ENCODE results near the gene UGT2B15.

The UGT2B15 gene

DNA sequence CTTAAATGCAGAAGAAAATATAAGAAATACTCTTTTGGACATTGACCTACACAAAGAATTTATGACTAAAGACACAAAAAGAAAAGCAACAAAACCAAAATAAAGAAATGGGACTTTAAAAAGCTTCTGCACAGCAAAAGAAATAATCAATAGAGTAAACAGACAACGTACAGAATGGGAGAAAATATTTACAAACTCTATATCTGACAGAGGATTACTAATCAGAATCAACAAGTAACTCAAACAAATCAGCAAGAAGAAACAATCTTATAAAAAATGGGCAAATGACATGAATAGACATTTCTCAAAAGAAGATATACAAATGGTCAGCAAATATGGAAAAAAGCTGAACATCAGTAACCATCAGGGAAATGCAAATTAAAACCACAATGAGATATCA lies 56.7 kb downstream of the UGT2B15 start:
- H3K27me3 ChIP-seq (ENCODE audit: control insufficient read depth, low read length) = no peaks in the 10 kb centered on the region
- H3K9me2 ChIP-seq (replicated peaks; ENCODE audit: control insufficient read depth, low read length) = no peaks in the 10 kb centered on the region
- TF ChIP-seq EZH2phosphoT487 (IDR thresholded peaks at IDR 0.05; ENCODE audit: borderline replicate concordance, low read length) = no peak
- TF ChIP-seq, protein P1, sequence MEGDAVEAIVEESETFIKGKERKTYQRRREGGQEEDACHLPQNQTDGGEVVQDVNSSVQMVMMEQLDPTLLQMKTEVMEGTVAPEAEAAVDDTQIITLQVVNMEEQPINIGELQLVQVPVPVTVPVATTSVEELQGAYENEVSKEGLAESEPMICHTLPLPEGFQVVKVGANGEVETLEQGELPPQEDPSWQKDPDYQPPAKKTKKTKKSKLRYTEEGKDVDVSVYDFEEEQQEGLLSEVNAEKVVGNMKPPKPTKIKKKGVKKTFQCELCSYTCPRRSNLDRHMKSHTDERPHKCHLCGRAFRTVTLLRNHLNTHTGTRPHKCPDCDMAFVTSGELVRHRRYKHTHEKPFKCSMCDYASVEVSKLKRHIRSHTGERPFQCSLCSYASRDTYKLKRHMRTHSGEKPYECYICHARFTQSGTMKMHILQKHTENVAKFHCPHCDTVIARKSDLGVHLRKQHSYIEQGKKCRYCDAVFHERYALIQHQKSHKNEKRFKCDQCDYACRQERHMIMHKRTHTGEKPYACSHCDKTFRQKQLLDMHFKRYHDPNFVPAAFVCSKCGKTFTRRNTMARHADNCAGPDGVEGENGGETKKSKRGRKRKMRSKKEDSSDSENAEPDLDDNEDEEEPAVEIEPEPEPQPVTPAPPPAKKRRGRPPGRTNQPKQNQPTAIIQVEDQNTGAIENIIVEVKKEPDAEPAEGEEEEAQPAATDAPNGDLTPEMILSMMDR (IDR thresholded peaks at IDR 0.05; ENCODE audit: low read depth, low read length, poor library complexity, severe bottlenecking) = no peak
- H3K36me3 ChIP-seq (ENCODE audit: control insufficient read depth, low read length) = no peaks in the 10 kb centered on the region
- no peaks in the 10 kb centered on the region for H3K79me2 ChIP-seq (ENCODE audit: control insufficient read depth, low read length)
- H3K4me3 ChIP-seq (ENCODE audit: low read length) = no peak overlapping the region
- H3K9me3 ChIP-seq (ENCODE audit: control insufficient read depth, insufficient read depth, low read length) = no peaks in the 10 kb centered on the region
- H4K20me1 ChIP-seq (ENCODE audit: control insufficient read depth, insufficient read depth, low read depth, low read length) = no peaks in the 10 kb centered on the region
- H3K27ac ChIP-seq (ENCODE audit: low read depth, low read length) = no peak overlapping the region
- H3K4me1 ChIP-seq (ENCODE audit: control insufficient read depth, low read length) = no peaks in the 10 kb centered on the region
- H3F3A ChIP-seq (ENCODE audit: control insufficient read depth, insufficient read depth) = no peaks in the 10 kb centered on the region
- H3K4me2 ChIP-seq (ENCODE audit: low read length) = no peak overlapping the region

GRCh38 chr4:68606240-68606639 lies 64.2 kb downstream of the UGT2B15 start:
- Histone ChIP-seq H3K4me3 (ENCODE audit: low read length) (no peak overlapping the region), H3K9me2 (replicated peaks; ENCODE audit: control insufficient read depth, low read length) (no peaks in the 10 kb centered on the region), H3K4me1 (ENCODE audit: control insufficient read depth, low read length) (no peaks in the 10 kb centered on the region), H3K79me2 (ENCODE audit: control insufficient read depth, low read length) (no peaks in the 10 kb centered on the region), H3K27me3 (ENCODE audit: control insufficient read depth, low read length) (no peaks in the 10 kb centered on the region), H4K20me1 (ENCODE audit: control insufficient read depth, insufficient read depth, low read depth, low read length) (no peaks in the 10 kb centered on the region), H3K27ac (ENCODE audit: low read depth, low read length) (no peak overlapping the region), H3F3A (ENCODE audit: control insufficient read depth, insufficient read depth) (no peaks in the 10 kb centered on the region), H3K36me3 (ENCODE audit: control insufficient read depth, low read length) (no peaks in the 10 kb centered on the region), H3K4me2 (ENCODE audit: low read length) (no peak overlapping the region), H3K9me3 (ENCODE audit: control insufficient read depth, insufficient read depth, low read length) (no peaks in the 10 kb centered on the region)
- TF ChIP-seq, protein P1 (IDR thresholded peaks at IDR 0.05; ENCODE audit: low read depth, low read length, poor library complexity, severe bottlenecking) = no peak
- no peak for TF ChIP-seq EZH2phosphoT487 (IDR thresholded peaks at IDR 0.05; ENCODE audit: borderline replicate concordance, low read length)

GRCh38 chr4:68599150-68599549 lies 71.3 kb downstream of the UGT2B15 start:
- no peak for TF ChIP-seq EZH2phosphoT487 (IDR thresholded peaks at IDR 0.05; ENCODE audit: borderline replicate concordance, low read length)
- TF ChIP-seq, protein P1 (IDR thresholded peaks at IDR 0.05; ENCODE audit: low read depth, low read length, poor library complexity, severe bottlenecking) = no peak
- Histone ChIP-seq H3K79me2 (ENCODE audit: control insufficient read depth, low read length) (no peaks in the 10 kb centered on the region), H4K20me1 (ENCODE audit: control insufficient read depth, insufficient read depth, low read depth, low read length) (no peaks in the 10 kb centered on the region)

DNA sequence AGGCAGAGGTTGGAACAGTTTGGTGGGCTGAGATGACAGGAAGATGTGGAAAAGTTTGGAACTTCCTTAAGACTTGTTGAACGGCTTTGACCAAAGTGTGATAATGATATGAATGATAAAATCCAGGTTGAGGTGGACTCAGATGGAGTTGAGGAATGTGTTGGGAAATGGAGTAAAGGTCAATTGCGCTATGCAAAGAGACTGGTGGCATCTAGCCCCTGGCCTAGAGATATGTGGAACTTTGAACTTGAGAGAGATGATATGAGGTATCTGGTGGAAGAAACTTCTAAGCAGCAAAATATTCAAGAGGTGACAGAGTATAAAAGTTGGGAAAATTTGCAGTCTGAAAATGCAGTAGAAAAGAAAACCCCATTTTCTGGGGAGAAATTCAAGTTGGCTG lies 73.0 kb downstream of the UGT2B15 start:
- TF ChIP-seq, protein P1 (IDR thresholded peaks at IDR 0.05; ENCODE audit: low read depth, low read length, poor library complexity, severe bottlenecking) = no peak
- no peak for TF ChIP-seq EZH2phosphoT487 (IDR thresholded peaks at IDR 0.05; ENCODE audit: borderline replicate concordance, low read length)
- no peaks in the 10 kb centered on the region for H3K9me2 ChIP-seq (replicated peaks; ENCODE audit: control insufficient read depth, low read length)
- no peaks in the 10 kb centered on the region for H4K20me1 ChIP-seq (ENCODE audit: control insufficient read depth, insufficient read depth, low read depth, low read length)
- no peak overlapping the region for H3K4me2 ChIP-seq (ENCODE audit: low read length)
- H3K9me3 ChIP-seq (ENCODE audit: control insufficient read depth, insufficient read depth, low read length) = no peaks in the 10 kb centered on the region
- no peak overlapping the region for H3K27ac ChIP-seq (ENCODE audit: low read depth, low read length)
- no peaks in the 10 kb centered on the region for H3K36me3 ChIP-seq (ENCODE audit: control insufficient read depth, low read length)
- H3K4me3 ChIP-seq (ENCODE audit: low read length) = no peak overlapping the region
- H3K27me3 ChIP-seq (ENCODE audit: control insufficient read depth, low read length) = no peaks in the 10 kb centered on the region
- no peaks in the 10 kb centered on the region for H3F3A ChIP-seq (ENCODE audit: control insufficient read depth, insufficient read depth)
- no peaks in the 10 kb centered on the region for H3K4me1 ChIP-seq (ENCODE audit: control insufficient read depth, low read length)
- H3K79me2 ChIP-seq (ENCODE audit: control insufficient read depth, low read length) = no peaks in the 10 kb centered on the region

More at GRCh38 chr4:68599150-68599549, 71.3 kb downstream of the UGT2B15 start:
- Histone ChIP-seq H3K4me1 (ENCODE audit: control insufficient read depth, low read length) (no peaks in the 10 kb centered on the region), H3K4me3 (ENCODE audit: low read length) (no peak overlapping the region), H3K27me3 (ENCODE audit: control insufficient read depth, low read length) (no peaks in the 10 kb centered on the region), H3K27ac (ENCODE audit: low read depth, low read length) (no peak overlapping the region), H3K4me2 (ENCODE audit: low read length) (no peak overlapping the region), H3K36me3 (ENCODE audit: control insufficient read depth, low read length) (no peaks in the 10 kb centered on the region), H3K9me3 (ENCODE audit: control insufficient read depth, insufficient read depth, low read length) (no peaks in the 10 kb centered on the region), H3F3A (ENCODE audit: control insufficient read depth, insufficient read depth) (no peaks in the 10 kb centered on the region), H3K9me2 (replicated peaks; ENCODE audit: control insufficient read depth, low read length) (no peaks in the 10 kb centered on the region)

Data from DOHH2 (cell line).